ENCODE results near the gene ST7.

DNA sequence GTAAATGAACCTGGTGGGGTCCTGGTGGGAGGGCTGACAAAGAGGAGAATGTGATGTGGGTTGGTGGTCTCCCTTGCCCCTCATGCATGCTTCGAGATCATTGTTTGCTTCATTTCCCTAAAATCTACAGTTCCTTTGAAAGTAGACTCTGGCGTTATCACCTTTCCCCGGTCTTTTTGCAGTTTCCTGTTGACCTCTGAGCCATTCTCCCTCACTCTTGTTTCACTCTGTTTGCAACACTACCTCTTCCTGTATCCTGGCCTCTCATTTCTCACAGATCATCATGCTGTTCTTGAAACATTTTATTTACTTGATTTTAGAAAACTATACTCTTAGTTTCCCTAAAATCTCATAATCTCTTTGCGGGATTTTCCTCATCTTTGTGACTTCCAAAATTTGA, 189.8 kb downstream of the ST7 start:
- TF ChIP-seq, protein P1, sequence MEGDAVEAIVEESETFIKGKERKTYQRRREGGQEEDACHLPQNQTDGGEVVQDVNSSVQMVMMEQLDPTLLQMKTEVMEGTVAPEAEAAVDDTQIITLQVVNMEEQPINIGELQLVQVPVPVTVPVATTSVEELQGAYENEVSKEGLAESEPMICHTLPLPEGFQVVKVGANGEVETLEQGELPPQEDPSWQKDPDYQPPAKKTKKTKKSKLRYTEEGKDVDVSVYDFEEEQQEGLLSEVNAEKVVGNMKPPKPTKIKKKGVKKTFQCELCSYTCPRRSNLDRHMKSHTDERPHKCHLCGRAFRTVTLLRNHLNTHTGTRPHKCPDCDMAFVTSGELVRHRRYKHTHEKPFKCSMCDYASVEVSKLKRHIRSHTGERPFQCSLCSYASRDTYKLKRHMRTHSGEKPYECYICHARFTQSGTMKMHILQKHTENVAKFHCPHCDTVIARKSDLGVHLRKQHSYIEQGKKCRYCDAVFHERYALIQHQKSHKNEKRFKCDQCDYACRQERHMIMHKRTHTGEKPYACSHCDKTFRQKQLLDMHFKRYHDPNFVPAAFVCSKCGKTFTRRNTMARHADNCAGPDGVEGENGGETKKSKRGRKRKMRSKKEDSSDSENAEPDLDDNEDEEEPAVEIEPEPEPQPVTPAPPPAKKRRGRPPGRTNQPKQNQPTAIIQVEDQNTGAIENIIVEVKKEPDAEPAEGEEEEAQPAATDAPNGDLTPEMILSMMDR (conservative IDR thresholded peaks at IDR 0.05; ENCODE audit: low read depth in 2 of 2) = no peak
- TF ChIP-seq, protein P2, sequence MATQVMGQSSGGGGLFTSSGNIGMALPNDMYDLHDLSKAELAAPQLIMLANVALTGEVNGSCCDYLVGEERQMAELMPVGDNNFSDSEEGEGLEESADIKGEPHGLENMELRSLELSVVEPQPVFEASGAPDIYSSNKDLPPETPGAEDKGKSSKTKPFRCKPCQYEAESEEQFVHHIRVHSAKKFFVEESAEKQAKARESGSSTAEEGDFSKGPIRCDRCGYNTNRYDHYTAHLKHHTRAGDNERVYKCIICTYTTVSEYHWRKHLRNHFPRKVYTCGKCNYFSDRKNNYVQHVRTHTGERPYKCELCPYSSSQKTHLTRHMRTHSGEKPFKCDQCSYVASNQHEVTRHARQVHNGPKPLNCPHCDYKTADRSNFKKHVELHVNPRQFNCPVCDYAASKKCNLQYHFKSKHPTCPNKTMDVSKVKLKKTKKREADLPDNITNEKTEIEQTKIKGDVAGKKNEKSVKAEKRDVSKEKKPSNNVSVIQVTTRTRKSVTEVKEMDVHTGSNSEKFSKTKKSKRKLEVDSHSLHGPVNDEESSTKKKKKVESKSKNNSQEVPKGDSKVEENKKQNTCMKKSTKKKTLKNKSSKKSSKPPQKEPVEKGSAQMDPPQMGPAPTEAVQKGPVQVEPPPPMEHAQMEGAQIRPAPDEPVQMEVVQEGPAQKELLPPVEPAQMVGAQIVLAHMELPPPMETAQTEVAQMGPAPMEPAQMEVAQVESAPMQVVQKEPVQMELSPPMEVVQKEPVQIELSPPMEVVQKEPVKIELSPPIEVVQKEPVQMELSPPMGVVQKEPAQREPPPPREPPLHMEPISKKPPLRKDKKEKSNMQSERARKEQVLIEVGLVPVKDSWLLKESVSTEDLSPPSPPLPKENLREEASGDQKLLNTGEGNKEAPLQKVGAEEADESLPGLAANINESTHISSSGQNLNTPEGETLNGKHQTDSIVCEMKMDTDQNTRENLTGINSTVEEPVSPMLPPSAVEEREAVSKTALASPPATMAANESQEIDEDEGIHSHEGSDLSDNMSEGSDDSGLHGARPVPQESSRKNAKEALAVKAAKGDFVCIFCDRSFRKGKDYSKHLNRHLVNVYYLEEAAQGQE (IDR thresholded peaks at IDR 0.05; ENCODE audit: unreplicated experiment) = no peak
- TF ChIP-seq CREB1 (CRISPR knock-in tag; IDR thresholded peaks at IDR 0.05; ENCODE audit: low read depth) (no peak), POLR2AphosphoS5 (IDR thresholded peaks at IDR 0.05; ENCODE audit: low read depth) (no peak), EZH2phosphoT487 (IDR thresholded peaks at IDR 0.05; ENCODE audit: unreplicated experiment) (no peak), EZH2 (IDR thresholded peaks at IDR 0.05; ENCODE audit: low read depth, unreplicated experiment) (no peak), JUNB (IDR thresholded peaks at IDR 0.05; ENCODE audit: unreplicated experiment) (no peak)
